ENCODE data around the gene TRIM27. TPM values are rescaled to one million over a fixed set of nuclear protein-coding genes. Genes with fewer than 3 reads are reported as not detected.

Gene TRIM27
- total RNA-seq, 2 experiments from 2014 or later, result 11.5 to 13.2 TPM

DNA sequence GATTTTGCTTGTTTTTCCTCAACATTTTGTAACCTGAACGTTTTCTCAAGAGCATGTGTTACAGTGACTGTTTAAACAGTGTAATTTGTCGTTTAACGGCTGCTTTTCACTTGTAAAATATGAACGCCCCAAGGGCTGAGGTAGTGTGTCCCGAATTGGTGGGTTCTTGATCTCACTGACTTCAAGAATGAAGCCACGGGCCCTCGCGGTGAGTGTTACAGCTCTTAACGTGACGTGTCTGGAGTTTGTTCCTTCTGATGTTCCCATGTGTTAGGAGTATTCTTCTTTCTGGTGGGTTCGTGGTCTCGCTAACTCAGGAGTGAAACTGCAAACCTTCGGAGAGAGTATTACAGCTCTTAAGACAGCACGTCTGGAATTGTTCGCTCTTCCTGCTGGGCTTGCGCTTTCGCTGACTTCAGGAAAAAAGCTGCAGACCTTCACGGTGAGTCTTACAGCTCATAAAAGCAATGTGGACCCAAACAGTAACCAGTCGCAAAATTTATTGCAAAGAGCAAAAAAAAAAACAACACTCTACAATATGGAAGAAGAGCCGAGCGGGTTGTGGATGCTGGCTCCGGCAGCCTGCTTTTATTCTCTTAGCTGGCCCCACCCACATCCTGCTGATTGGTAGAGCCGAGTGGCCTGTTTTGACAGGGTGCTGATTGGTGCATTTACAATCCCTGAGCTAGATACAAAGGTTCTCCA is 25.1 kb upstream of the TRIM27 start:
- H3K27me3 ChIP-seq (ENCODE audit: control insufficient read depth in 1 of 2, insufficient read depth in 2 of 2, low read length in 2 of 2), result no peaks in the 10 kb centered on the region
- intact Hi-C loops (cut with DNase I, micrococcal nuclease), result no loop called here
- DNase-seq, result no peak
- H3K4me1 ChIP-seq (ENCODE audit: insufficient read depth, low read length), result peaks cover 11% of the 10 kb centered on the region
- no peak overlapping the region for H3K4me3 ChIP-seq (ENCODE audit: low read length)
- H3K36me3 ChIP-seq (ENCODE audit: insufficient read depth, low read length), result no peaks in the 10 kb centered on the region
- peaks cover 22% of the 10 kb centered on the region for H3K36me3 Mint-ChIP-seq (ENCODE audit: low read depth)
- H3K4me3 Mint-ChIP-seq, result no peak overlapping the region
- H3K4me1 Mint-ChIP-seq (ENCODE audit: low read depth), result peaks cover 23% of the 10 kb centered on the region
- no peak for ATAC-seq (ENCODE audit: poor library complexity)
- peaks cover 0 to 16% of the 10 kb centered on the region in 2 experiments for H3K9me3 ChIP-seq (ENCODE audit: control insufficient read depth in 1 of 2, insufficient read depth in 1 of 2, low read length in 2 of 2)
- H3K27ac Mint-ChIP-seq, result peak overlapping the region; percentile 6
- peaks cover 18% of the 10 kb centered on the region for H3K27me3 Mint-ChIP-seq
- peaks cover 3% of the 10 kb centered on the region for H3K9me3 Mint-ChIP-seq
- ChIA-PET CTCF (no interaction called here), POLR2A (interaction anchor here (0.6 kb wide), 2 partner anchors 34 to 272 kb away, joined by 3 read pairs; no protein-coding TSS in a partner anchor)
- TF ChIP-seq, protein P1, sequence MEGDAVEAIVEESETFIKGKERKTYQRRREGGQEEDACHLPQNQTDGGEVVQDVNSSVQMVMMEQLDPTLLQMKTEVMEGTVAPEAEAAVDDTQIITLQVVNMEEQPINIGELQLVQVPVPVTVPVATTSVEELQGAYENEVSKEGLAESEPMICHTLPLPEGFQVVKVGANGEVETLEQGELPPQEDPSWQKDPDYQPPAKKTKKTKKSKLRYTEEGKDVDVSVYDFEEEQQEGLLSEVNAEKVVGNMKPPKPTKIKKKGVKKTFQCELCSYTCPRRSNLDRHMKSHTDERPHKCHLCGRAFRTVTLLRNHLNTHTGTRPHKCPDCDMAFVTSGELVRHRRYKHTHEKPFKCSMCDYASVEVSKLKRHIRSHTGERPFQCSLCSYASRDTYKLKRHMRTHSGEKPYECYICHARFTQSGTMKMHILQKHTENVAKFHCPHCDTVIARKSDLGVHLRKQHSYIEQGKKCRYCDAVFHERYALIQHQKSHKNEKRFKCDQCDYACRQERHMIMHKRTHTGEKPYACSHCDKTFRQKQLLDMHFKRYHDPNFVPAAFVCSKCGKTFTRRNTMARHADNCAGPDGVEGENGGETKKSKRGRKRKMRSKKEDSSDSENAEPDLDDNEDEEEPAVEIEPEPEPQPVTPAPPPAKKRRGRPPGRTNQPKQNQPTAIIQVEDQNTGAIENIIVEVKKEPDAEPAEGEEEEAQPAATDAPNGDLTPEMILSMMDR (IDR thresholded peaks at IDR 0.05), result no peak
- no peak overlapping the region for H3K27ac ChIP-seq (ENCODE audit: low read depth in 1 of 2, low read length in 2 of 2)

DNA sequence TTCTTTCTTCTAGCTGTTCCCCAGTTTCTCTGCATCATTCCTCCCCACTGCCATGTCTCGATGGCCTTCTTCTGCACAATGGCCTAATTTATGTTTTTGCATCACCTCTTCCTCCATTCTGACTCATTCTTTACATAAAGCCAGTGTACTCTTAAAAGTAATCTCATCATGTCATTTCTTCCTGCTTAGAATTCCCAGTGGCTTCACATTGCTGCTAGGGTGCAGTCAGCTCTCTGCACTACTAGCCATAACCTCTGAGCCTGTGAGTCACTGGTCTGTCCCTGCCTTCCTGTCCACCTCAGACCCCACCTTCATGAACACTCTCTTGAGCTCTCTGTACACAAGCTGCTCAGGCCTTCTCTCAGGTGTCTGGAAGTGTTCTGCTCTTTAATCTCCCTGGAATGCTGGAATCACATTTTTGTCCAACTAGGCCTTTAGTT is 24.1 kb upstream of the TRIM27 start:
- CTCF ChIA-PET, result interaction anchor here (0.6 kb wide), 1 partner anchor 1466 kb away, joined by 3 read pairs; no protein-coding TSS in a partner anchor
- peak overlapping the region; percentile 4 for H3K27ac Mint-ChIP-seq

DNA sequence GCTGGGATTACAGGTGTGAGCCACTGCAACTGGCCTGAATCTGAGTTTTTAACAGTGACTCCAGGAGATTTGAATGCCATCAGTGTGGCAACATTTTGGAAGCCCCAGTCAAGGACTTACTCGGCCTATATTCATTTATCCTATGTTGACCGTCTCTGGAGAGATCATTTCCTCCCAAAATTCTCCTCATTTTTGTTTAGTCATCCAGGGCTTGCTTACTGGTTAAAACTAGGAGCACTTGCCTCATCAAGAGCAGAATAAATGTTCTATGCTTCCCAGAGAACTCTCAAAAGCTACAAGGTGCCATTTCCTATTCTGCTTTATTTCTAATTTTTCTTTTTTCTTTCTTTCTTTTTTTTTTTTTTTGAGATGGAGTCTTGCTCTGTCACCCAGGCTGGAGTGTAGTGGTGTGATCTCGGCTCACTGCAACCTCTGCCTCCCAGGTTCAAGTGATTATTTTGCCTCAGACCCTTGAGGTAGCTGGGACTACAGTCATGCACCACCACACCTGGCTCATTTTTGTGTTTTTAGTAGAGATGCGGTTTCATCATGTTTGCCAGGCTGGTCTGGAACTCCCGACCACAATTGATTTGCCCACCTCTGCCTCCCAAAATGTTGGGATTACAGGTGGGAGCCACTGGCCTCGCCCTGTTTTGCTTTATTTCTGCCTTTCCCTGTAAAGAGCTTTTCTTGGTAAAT is 23.4 kb upstream of the TRIM27 start:
- TF ChIP-seq, protein P1 (IDR thresholded peaks at IDR 0.05), result no peak
- Histone ChIP-seq H3K27ac (ENCODE audit: low read depth in 1 of 2, low read length in 2 of 2) (no peak overlapping the region), H3K4me1 (ENCODE audit: insufficient read depth, low read length) (peaks cover 19% of the 10 kb centered on the region), H3K27me3 (ENCODE audit: control insufficient read depth in 1 of 2, insufficient read depth in 2 of 2, low read length in 2 of 2) (no peaks in the 10 kb centered on the region), H3K4me3 (ENCODE audit: low read length) (no peak overlapping the region), H3K36me3 (ENCODE audit: insufficient read depth, low read length) (no peaks in the 10 kb centered on the region), H3K9me3 (ENCODE audit: control insufficient read depth in 1 of 2, insufficient read depth in 1 of 2, low read length in 2 of 2) (peaks cover 0 to 16% of the 10 kb centered on the region in 2 experiments)
- CTCF ChIA-PET, result interaction anchor here (0.6 kb wide), 1 partner anchor 1466 kb away, joined by 3 read pairs; no protein-coding TSS in a partner anchor
- DNase-seq (no peak), ATAC-seq (ENCODE audit: poor library complexity) (no peak)
- POLR2A ChIA-PET, result interaction anchor here (1.2 to 1.3 kb wide), 2 partner anchors 22 to 25 kb away, joined by 3 to 4 read pairs; no protein-coding TSS in a partner anchor
- Mint-ChIP-seq H3K4me1 (ENCODE audit: low read depth) (peaks cover 25% of the 10 kb centered on the region), H3K4me3 (no peak overlapping the region), H3K9me3 (peaks cover 3% of the 10 kb centered on the region), H3K27me3 (peaks cover 10% of the 10 kb centered on the region), H3K36me3 (ENCODE audit: low read depth) (peaks cover 16% of the 10 kb centered on the region), H3K27ac (peak overlapping the region; percentile 4)
- intact Hi-C loops (cut with DNase I, micrococcal nuclease), result loop anchor here in 1 of 2 experiments (2.0 kb wide), 1 partner anchor 32 kb away; no protein-coding TSS in a partner anchor

More for the DNA sequence above, 24.1 kb upstream of the TRIM27 start:
- H3K4me1 ChIP-seq (ENCODE audit: insufficient read depth, low read length), result peaks cover 14% of the 10 kb centered on the region
- H3K4me3 ChIP-seq (ENCODE audit: low read length), result no peak overlapping the region
- intact Hi-C loops (cut with DNase I, micrococcal nuclease), result loop anchor here in 1 of 2 experiments (2.0 kb wide), 1 partner anchor 31 kb away; no protein-coding TSS in a partner anchor
- peaks cover 18% of the 10 kb centered on the region for H3K36me3 Mint-ChIP-seq (ENCODE audit: low read depth)
- no peak overlapping the region for H3K4me3 Mint-ChIP-seq
- H3K9me3 Mint-ChIP-seq, result peaks cover 3% of the 10 kb centered on the region
- H3K27me3 Mint-ChIP-seq, result peaks cover 11% of the 10 kb centered on the region
- H3K9me3 ChIP-seq (ENCODE audit: control insufficient read depth in 1 of 2, insufficient read depth in 1 of 2, low read length in 2 of 2), result peaks cover 0 to 16% of the 10 kb centered on the region in 2 experiments
- no peak overlapping the region for H3K27ac ChIP-seq (ENCODE audit: low read depth in 1 of 2, low read length in 2 of 2)
- POLR2A ChIA-PET, result interaction anchor here (1.2 to 1.3 kb wide), 2 partner anchors 21 to 25 kb away, joined by 3 to 4 read pairs; no protein-coding TSS in a partner anchor
- no peaks in the 10 kb centered on the region for H3K27me3 ChIP-seq (ENCODE audit: control insufficient read depth in 1 of 2, insufficient read depth in 2 of 2, low read length in 2 of 2)
- DNase-seq, result no peak
- H3K36me3 ChIP-seq (ENCODE audit: insufficient read depth, low read length), result no peaks in the 10 kb centered on the region
- ATAC-seq (ENCODE audit: poor library complexity), result no peak
- TF ChIP-seq, protein P1 (IDR thresholded peaks at IDR 0.05), result no peak
- peaks cover 24% of the 10 kb centered on the region for H3K4me1 Mint-ChIP-seq (ENCODE audit: low read depth)

Data from CD4-positive, alpha-beta T cell (primary cell).